H1 (cell line): ENCODE measurements around the gene CCL22. TPM values are rescaled to one million over a fixed set of nuclear protein-coding genes. Genes with fewer than 3 reads are reported as not detected.

Experiments
- CTCF ChIA-PET: fragments of 300-600 bp; sonication (Branson Sonifier 250); formaldehyde crosslinking; loops from one replicate; lab custom pipeline; 2021; ENCODE audit not compliant: partially characterized antibody; lab: Charles Lee
- POLR2A ChIA-PET: fragments of 300-600 bp; sonication (Branson Sonifier 250); formaldehyde crosslinking; loops from one replicate; lab custom pipeline; 2021; ENCODE audit warnings: inconsistent platforms; ENCODE audit not compliant: partially characterized antibody; lab: Charles Lee
- DNase-seq, 2 experiments: peaks; one replicate each; pipeline versions ENCODE4 v3.0.0 to v3.0.0-alpha.2; 2010 to 2022; ENCODE audit warnings: low spot score in 2 of 2, low read depth in 1 of 2, mixed read lengths in 1 of 2
- FAIRE-seq: peaks from 2 replicates; lab custom pipeline; 2011; peaks lifted over from hg19 to GRCh38; lab: Jason Lieb, UNC
- H2AFZ ChIP-seq: 2 replicates; pipeline ENCODE4 v1.8.1; 2012; ENCODE audit warnings: low read length, inconsistent platforms
- H2AK5ac ChIP-seq: 2 replicates; pipeline ENCODE4 v1.6.1; 2013; ENCODE audit warnings: low read depth, low read length
- H2BK120ac ChIP-seq: replicated peaks from 2 replicates; pipeline ENCODE3; 2013; ENCODE audit warnings: low read depth, low read length, inconsistent platforms
- H2BK12ac ChIP-seq: 2 replicates; pipeline ENCODE4 v1.6.1; 2013; ENCODE audit warnings: low read depth, low read length
- H2BK15ac ChIP-seq: 2 replicates; pipeline ENCODE4 v1.6.1; 2013; ENCODE audit warnings: low read length
- H2BK20ac ChIP-seq: 2 replicates; pipeline ENCODE4 v1.6.1; 2013; ENCODE audit warnings: low read length
- H2BK5ac ChIP-seq: 2 replicates; pipeline ENCODE4 v1.6.1; 2013; ENCODE audit warnings: low read depth, low read length
- H3K14ac ChIP-seq: 2 replicates; pipeline ENCODE4 v1.6.1; 2013; ENCODE audit warnings: inconsistent platforms; ENCODE audit not compliant: insufficient read length
- H3K18ac ChIP-seq: 2 replicates; pipeline ENCODE4 v1.6.1; 2013; ENCODE audit warnings: low read length; ENCODE audit errors: extremely low read depth
- H3K23ac ChIP-seq: 2 replicates; pipeline ENCODE4 v1.6.1; 2013; ENCODE audit warnings: inconsistent platforms; ENCODE audit not compliant: insufficient read length
- H3K23me2 ChIP-seq: 2 replicates; pipeline ENCODE4 v1.6.1; 2013; ENCODE audit warnings: low read depth, low read length
- H3K27ac ChIP-seq: 2 replicates; pipeline ENCODE4 v1.6.1; 2011; ENCODE audit warnings: low read depth, low read length, inconsistent platforms
- H3K27me3 ChIP-seq, 4 experiments: replicated peaks in 1 of 4; 1 replicate in 1 of 4; 2 replicates in 3 of 4; pipeline versions ENCODE4 v1.6.1 to v1.8.1; 2011 to 2013; ENCODE audit warnings: low read length in 3 of 4, mild to moderate bottlenecking in 3 of 4, inconsistent platforms in 2 of 4, mixed read lengths in 2 of 4, moderate library complexity in 1 of 4; ENCODE audit not compliant: control insufficient read depth in 3 of 4, insufficient read depth in 3 of 4; ENCODE audit errors: extremely low read depth in 1 of 4
- H3K36me3 ChIP-seq, 4 experiments: 2 replicates each; pipeline versions ENCODE4 v1.6.1 to v1.8.1; 2011 to 2013; ENCODE audit warnings: mild to moderate bottlenecking in 4 of 4, low read length in 3 of 4, moderate library complexity in 2 of 4, control low read depth in 1 of 4, inconsistent platforms in 1 of 4; ENCODE audit not compliant: insufficient read depth in 4 of 4, control insufficient read depth in 2 of 4
- H3K4ac ChIP-seq: replicated peaks from 2 replicates; pipeline ENCODE3; 2013; ENCODE audit warnings: low read length, low read depth, mixed read lengths, inconsistent platforms; ENCODE audit not compliant: insufficient read length
- H3K4me1 ChIP-seq, 4 experiments: replicated peaks in 1 of 4; 1 replicate in 1 of 4; 2 replicates in 3 of 4; pipeline versions ENCODE4 v1.6.1 to v1.8.1; 2011 to 2013; ENCODE audit warnings: low read length in 3 of 4, inconsistent platforms in 2 of 4, mixed read lengths in 1 of 4; ENCODE audit not compliant: insufficient read depth in 4 of 4, control insufficient read depth in 3 of 4
- H3K4me2 ChIP-seq, 2 experiments: 2 replicates each; pipeline versions ENCODE4 v1.6.1 to v1.8.1; 2011 to 2013; ENCODE audit warnings: low read depth in 2 of 2, low read length in 2 of 2, control low read depth in 1 of 2, inconsistent platforms in 1 of 2, mild to moderate bottlenecking in 1 of 2; ENCODE audit not compliant: insufficient read depth in 1 of 2
- H3K4me3 ChIP-seq, 4 experiments: fragments of 200-600, 300-600 bp in 1 of 4; sonication (generic), shearing (Covaris generic), sonication (Bioruptor Twin) in 1 of 4; 2 replicates each; pipeline versions ENCODE4 v1.5.1 to v1.8.1; 2011 to 2016; ENCODE audit warnings: low read length in 4 of 4, low read depth in 3 of 4, control low read depth in 2 of 4, inconsistent platforms in 2 of 4, mild to moderate bottlenecking in 2 of 4, mixed read lengths in 1 of 4, moderate library complexity in 1 of 4; ENCODE audit not compliant: insufficient read depth in 2 of 4; ENCODE audit errors: extremely low read depth in 1 of 4
- H3K56ac ChIP-seq: replicated peaks from 2 replicates; pipeline ENCODE3; 2013; ENCODE audit warnings: low read depth, mild to moderate bottlenecking, mixed read lengths, low read length, inconsistent platforms; ENCODE audit not compliant: insufficient read length
- H3K79me1 ChIP-seq: 2 replicates; pipeline ENCODE4 v1.6.1; 2013; ENCODE audit warnings: low read depth, low read length, control low read depth
- H3K79me2 ChIP-seq, 2 experiments: 2 replicates each; pipeline versions ENCODE4 v1.6.1 to v1.8.1; 2012 to 2013; ENCODE audit warnings: low read length in 2 of 2, mild to moderate bottlenecking in 2 of 2, inconsistent platforms in 1 of 2; ENCODE audit not compliant: insufficient read depth in 2 of 2, control insufficient read depth in 1 of 2
- H3K9ac ChIP-seq, 4 experiments: replicated peaks in 1 of 4; 1 replicate in 1 of 4; 2 replicates in 3 of 4; pipeline versions ENCODE4 v1.6.1 to v1.8.1; 2011 to 2013; ENCODE audit warnings: low read depth in 3 of 4, low read length in 3 of 4, control low read depth in 2 of 4, mild to moderate bottlenecking in 2 of 4, moderate library complexity in 2 of 4, inconsistent platforms in 1 of 4; ENCODE audit errors: extremely low read depth in 1 of 4
- H3K9me3 ChIP-seq, 2 experiments: 2 replicates each; pipeline versions ENCODE4 v1.6.1 to v1.8.1; 2012 to 2013; ENCODE audit warnings: mild to moderate bottlenecking in 2 of 2, moderate library complexity in 2 of 2, control low read depth in 1 of 2, inconsistent platforms in 1 of 2, low read depth in 1 of 2, low read length in 1 of 2, mixed read lengths in 1 of 2; ENCODE audit not compliant: insufficient read depth in 2 of 2
- H4K20me1 ChIP-seq, 2 experiments: replicated peaks in 1 of 2; 2 replicates each; pipeline versions ENCODE3 to v1.8.1; 2011 to 2013; ENCODE audit warnings: inconsistent platforms in 2 of 2, low read length in 2 of 2, mild to moderate bottlenecking in 1 of 2; ENCODE audit not compliant: insufficient read depth in 2 of 2, control insufficient read depth in 1 of 2
- H4K5ac ChIP-seq: 2 replicates; pipeline ENCODE4 v1.6.1; 2013; ENCODE audit warnings: low read length, low read depth, mixed read lengths, inconsistent platforms; ENCODE audit not compliant: insufficient read length
- H4K8ac ChIP-seq: 2 replicates; pipeline ENCODE4 v1.8.0; 2013; ENCODE audit warnings: mild to moderate bottlenecking, moderate library complexity, low read length, inconsistent platforms; ENCODE audit not compliant: insufficient read depth; ENCODE audit errors: extremely low read depth
- H4K91ac ChIP-seq: replicated peaks from 2 replicates; pipeline ENCODE3; 2013; ENCODE audit warnings: low read length, mixed read lengths, inconsistent platforms; ENCODE audit not compliant: insufficient read length
- ASH2L ChIP-seq: fragments of 200-600, 300-600 bp; sonication (generic); IDR thresholded peaks from one replicate; pipeline ENCODE4 v1.7.1; 2017; ENCODE audit warnings: low read length
- BCL11A ChIP-seq, 2 experiments: IDR thresholded peaks; one replicate each; pipeline ENCODE4 v1.6.1; 2011; ENCODE audit warnings: low read depth in 2 of 2, low read length in 2 of 2, mild to moderate bottlenecking in 2 of 2
- CEBPB ChIP-seq: IDR thresholded peaks from 2 replicates; pipeline ENCODE4 v1.6.1; 2012; ENCODE audit warnings: low read depth, low read length
- EP300 ChIP-seq, 2 experiments: IDR thresholded peaks; 1 replicate in 1 of 2; 2 replicates in 1 of 2; pipeline ENCODE4 v1.6.1; 2011 to 2012; ENCODE audit warnings: low read depth in 2 of 2, low read length in 2 of 2, mild to moderate bottlenecking in 2 of 2, borderline replicate concordance in 1 of 2, inconsistent platforms in 1 of 2, moderate library complexity in 1 of 2
- GABPA ChIP-seq: IDR thresholded peaks from 2 replicates; pipeline ENCODE4 v1.6.1; 2011; ENCODE audit warnings: mild to moderate bottlenecking, low read length, moderate library complexity, borderline replicate concordance; ENCODE audit not compliant: insufficient read depth
- HDAC6 ChIP-seq: IDR thresholded peaks from one replicate; pipeline ENCODE4 v1.7.1; 2012; ENCODE audit warnings: low read depth, mild to moderate bottlenecking, inconsistent platforms, low read length, moderate library complexity
- KDM1A ChIP-seq: fragments of 200-600, 300-600 bp; sonication (generic); IDR thresholded peaks from 2 replicates; pipeline ENCODE4 v1.7.1; 2016; ENCODE audit warnings: mild to moderate bottlenecking, low read length, borderline replicate concordance
- POLR2A ChIP-seq, 2 experiments: IDR thresholded peaks; 1 replicate in 1 of 2; 2 replicates in 1 of 2; pipeline ENCODE4 v1.6.1; 2011; ENCODE audit warnings: low read depth in 2 of 2, low read length in 2 of 2, mild to moderate bottlenecking in 2 of 2; ENCODE audit errors: control extremely low read depth in 1 of 2
- WGBS, 2 experiments: shearing (Covaris generic) in 1 of 2; methylation state at CpG; one replicate each; pipeline versions ENCODE4 v1.1.6 to v1.1.7; 2013 to 2015; ENCODE audit warnings: low lambda C conversion rate in 2 of 2, mixed read lengths in 2 of 2, inconsistent platforms in 1 of 2, low coverage in 1 of 2, missing lambda C conversion rate in 1 of 2; ENCODE audit not compliant: insufficient replicate concordance in 2 of 2, insufficient coverage in 1 of 2, insufficient read length in 1 of 2; ENCODE audit errors: extremely low coverage in 1 of 2, missing lambda C conversion rate in 1 of 2; 5-methylcytosine and 5-hydroxymethylcytosine counted together
- polyA plus RNA-seq, 7 experiments: library from polyadenylated mRNA; depleted of rRNA in 3 of 7; stranded (reverse) in 5 of 7; unstranded in 2 of 7; fragments of >200 nt in 5 of 7; fragments of 200-250 nt in 2 of 7; gene quantifications; 1 replicate in 5 of 7; 2 replicates in 1 of 7; 4 replicates in 1 of 7; pipeline versions ENCODE4 v1.2.1 to v1.2.3, GENCODE V29; 2011 to 2013; ENCODE audit warnings: missing spikeins in 2 of 7, mixed read lengths in 2 of 7
- total RNA-seq: library from RNA; stranded (reverse); fragmentation: NEBNext Ultra II Directional; extraction: Animal tissue kit (Norgen Biotek cat#: 25700); gene quantifications from 2 replicates; pipeline ENCODE4 v1.2.1, GENCODE V29; 2021
- TF ChIP-seq, protein P1 (sequence below): IDR thresholded peaks from 2 replicates; pipeline ENCODE4 v1.6.1; 2012; ENCODE audit warnings: low read length, inconsistent platforms

CCL22 gene
- total and polyA plus RNA-seq, 2 of the 8 experiments (the other 6 are each of a cell fraction or from before 2014, with no cell fraction given), result not detected

GRCh38 chr16:57409065-57409464 lies 50.5 kb downstream of the CCL22 start:
- H4K5ac ChIP-seq, result no peak overlapping the region
- H3K18ac ChIP-seq, result no peak overlapping the region
- ChIA-PET CTCF (interaction anchor here (1.1 to 19.2 kb wide), 3 partner anchors 10 to 105 kb away, joined by 4 to 513 read pairs (median 5); no protein-coding TSS in a partner anchor), POLR2A (no interaction called here)
- no peak overlapping the region for H2AFZ ChIP-seq
- TF ChIP-seq, protein P1, sequence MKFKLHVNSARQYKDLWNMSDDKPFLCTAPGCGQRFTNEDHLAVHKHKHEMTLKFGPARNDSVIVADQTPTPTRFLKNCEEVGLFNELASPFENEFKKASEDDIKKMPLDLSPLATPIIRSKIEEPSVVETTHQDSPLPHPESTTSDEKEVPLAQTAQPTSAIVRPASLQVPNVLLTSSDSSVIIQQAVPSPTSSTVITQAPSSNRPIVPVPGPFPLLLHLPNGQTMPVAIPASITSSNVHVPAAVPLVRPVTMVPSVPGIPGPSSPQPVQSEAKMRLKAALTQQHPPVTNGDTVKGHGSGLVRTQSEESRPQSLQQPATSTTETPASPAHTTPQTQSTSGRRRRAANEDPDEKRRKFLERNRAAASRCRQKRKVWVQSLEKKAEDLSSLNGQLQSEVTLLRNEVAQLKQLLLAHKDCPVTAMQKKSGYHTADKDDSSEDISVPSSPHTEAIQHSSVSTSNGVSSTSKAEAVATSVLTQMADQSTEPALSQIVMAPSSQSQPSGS, result no peak
- no peak for TF ChIP-seq ASH2L
- TF ChIP-seq CEBPB, result no peak
- TF ChIP-seq HDAC6, result no peak
- TF ChIP-seq GABPA, result no peak
- no peak for TF ChIP-seq BCL11A (IDR thresholded peaks at IDR 0.05; ENCODE audit: low read depth in 2 of 2, low read length in 2 of 2)
- TF ChIP-seq EP300 (IDR thresholded peaks at IDR 0.05; ENCODE audit: borderline replicate concordance in 1 of 2, low read depth in 2 of 2, low read length in 2 of 2), result no peak
- no peak for TF ChIP-seq POLR2A (IDR thresholded peaks at IDR 0.05; ENCODE audit: control extremely low read depth in 1 of 2, low read depth in 2 of 2, low read length in 2 of 2)
- no peak for TF ChIP-seq KDM1A
- no peak overlapping the region for H2BK20ac ChIP-seq
- H3K79me2 ChIP-seq, result no peaks in the 10 kb centered on the region
- FAIRE-seq (no peak), DNase-seq (no peak)
- no peak overlapping the region for H3K4me3 ChIP-seq
- H2BK12ac ChIP-seq, result no peak overlapping the region
- H3K79me1 ChIP-seq, result no peaks in the 10 kb centered on the region
- peaks cover 0 to 4% of the 10 kb centered on the region in 2 experiments for H4K20me1 ChIP-seq
- no peaks in the 10 kb centered on the region for H3K27me3 ChIP-seq
- no peak overlapping the region for H3K27ac ChIP-seq
- no peak overlapping the region for H2BK120ac ChIP-seq
- H3K36me3 ChIP-seq, result no peaks in the 10 kb centered on the region
- H3K4me2 ChIP-seq, result no peak overlapping the region
- H2AK5ac ChIP-seq, result no peak overlapping the region
- no peak overlapping the region for H3K56ac ChIP-seq
- no peak overlapping the region for H4K91ac ChIP-seq
- no peak overlapping the region for H2BK5ac ChIP-seq
- H3K23me2 ChIP-seq, result peaks cover 9% of the 10 kb centered on the region; the same call in 1 of the 2 replicates
- no peaks in the 10 kb centered on the region; a peak in 2 of 7 replicates for H3K4me1 ChIP-seq
- no peak overlapping the region for H3K9ac ChIP-seq
- H3K14ac ChIP-seq, result no peak overlapping the region
- no peak overlapping the region for H4K8ac ChIP-seq
- H3K4ac ChIP-seq, result no peak overlapping the region
- no peak overlapping the region for H2BK15ac ChIP-seq
- no peaks in the 10 kb centered on the region; a peak in 1 of 4 replicates for H3K9me3 ChIP-seq
- WGBS, 2 experiments, result 90% methylated on average over 5 of the region's 5 CpGs; no CpG with 5 or more reads in 1 of the 2 experiments
- no peak overlapping the region for H3K23ac ChIP-seq
